NCI-H2171 (cell line): ENCODE data around the gene SFXN4.
A peak's percentile ranks its signal among the peaks of the same experiment; 100 is the strongest.
"Not testable (repeated sequence)": the region's sequence is repeated elsewhere in the genome, so short reads cannot be mapped to it uniquely, and the experiment has no call there.

Experiments
- DNase-seq: peaks from one replicate; lab custom pipeline; 2025; lab: John Stamatoyannopoulos, UW

SFXN4 gene

DNA sequence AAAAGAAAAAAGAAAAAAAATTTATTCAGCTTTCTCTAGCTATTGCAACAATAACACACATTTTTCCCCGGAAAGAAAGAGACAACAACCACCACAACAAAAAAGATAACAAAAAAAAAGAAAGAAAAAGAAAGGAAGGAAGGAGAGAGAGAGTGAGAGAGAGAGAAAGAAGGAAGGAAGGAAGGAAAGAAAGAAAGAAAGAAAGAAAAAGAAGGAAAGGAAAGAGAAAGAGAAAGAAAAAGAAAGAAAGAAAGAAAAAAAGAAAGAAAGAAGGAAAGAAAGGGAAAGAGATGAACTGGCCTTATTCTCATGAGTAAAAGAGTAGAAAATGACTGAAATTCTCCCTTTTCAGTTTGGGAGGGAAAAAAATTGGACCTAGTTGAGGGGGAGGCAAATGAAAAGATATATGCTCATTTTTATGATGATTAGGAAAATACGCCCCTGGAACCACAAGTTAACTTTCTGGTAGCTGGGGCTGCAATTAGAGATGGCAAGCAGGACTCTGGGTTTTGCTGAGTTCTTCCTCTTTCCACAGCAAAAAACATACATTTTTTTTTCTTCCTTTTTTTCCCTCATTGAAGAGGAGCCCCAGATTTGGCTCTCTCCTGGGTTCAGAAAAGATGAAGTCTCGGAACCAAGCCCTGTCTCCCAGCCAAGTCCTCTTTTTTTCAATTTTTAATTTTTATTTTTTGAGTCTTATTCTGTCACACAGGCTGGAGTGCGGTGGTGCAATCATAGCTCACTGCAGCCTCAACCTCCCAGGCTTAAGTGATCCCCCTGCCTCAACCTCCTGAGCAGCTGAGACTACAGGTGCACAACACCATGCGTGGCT is 25.7 kb upstream of the SFXN4 start:
- no peak for DNase-seq

DNA sequence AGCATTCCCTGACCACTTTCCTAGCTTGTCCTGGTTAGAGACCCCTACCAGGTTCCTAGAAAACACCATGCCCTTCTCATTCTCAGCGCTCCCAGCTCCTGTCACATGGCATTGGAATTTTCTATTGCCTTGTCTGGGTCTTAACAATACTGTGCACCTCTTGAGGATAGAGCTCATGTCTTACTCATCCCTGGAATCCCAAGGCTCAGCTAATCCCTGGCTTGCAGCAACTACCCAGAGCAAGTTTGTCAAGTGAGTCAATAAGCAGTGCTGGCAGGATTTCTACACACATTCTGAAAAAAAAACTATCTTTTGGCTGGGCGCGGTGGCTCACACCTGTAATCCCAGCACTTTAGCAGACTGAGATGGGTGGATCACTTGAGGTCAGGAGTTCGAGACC is 24.8 kb upstream of the SFXN4 start:
- DNase-seq: no peak

DNA sequence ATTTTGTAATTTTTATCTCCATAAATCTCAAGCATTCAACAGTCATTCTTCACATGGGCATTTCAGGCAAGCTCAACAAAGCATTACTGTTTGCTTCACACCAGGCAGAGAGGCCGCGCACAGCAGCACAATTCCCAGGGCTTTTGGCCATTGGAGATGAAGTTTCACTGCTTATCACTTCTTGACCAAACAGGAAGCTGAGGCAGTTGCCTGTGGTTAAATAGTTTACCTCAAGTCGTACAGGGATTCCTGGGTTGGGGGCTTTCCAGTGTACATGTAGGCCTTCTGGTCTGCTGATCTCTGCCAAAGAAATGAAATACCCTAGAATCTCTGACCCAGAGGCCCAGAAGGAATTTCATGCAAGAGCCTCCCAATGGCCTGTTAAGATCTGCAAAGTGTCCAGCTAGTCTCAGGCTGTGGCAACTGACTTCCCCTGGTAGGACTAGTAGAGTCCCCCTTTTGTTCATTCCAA is 24.3 kb upstream of the SFXN4 start:
- no peak for DNase-seq

DNA sequence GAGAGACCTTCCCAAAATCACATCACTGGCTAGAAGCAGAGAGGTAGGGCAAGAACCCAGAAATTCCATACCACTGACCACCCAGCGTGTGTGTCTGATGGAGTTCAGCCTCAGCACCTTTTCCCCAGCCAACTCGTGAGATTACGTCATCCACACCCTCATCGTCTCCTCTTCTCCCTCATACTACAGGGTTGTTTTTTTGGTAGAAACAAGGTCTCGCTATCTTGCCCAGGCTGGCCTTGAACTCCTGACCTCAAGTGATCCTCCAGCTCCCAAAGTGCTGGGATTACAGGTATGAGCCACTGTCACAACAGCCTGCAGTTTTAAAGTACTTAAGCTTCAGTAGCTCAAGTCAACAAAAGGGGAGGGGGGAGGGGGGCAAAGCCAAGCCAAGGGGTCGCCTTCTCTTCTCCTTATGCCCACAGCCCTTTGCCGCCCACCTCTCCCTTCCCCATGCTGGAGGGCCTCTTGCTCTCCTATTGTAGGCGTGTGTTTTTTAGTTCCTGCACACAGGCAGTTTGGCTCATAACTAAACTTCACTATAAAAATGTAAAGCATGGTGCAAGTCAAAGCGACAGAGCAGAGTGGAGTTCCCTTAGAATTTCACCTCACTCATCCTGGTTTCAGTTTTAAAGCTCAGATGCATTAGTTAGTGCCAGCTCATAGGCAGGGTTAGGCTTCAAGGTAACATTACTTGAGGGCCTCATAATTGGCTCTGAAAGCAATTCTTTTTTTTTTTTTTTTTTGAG is 18.3 kb upstream of the SFXN4 start:
- no peak for DNase-seq

DNA sequence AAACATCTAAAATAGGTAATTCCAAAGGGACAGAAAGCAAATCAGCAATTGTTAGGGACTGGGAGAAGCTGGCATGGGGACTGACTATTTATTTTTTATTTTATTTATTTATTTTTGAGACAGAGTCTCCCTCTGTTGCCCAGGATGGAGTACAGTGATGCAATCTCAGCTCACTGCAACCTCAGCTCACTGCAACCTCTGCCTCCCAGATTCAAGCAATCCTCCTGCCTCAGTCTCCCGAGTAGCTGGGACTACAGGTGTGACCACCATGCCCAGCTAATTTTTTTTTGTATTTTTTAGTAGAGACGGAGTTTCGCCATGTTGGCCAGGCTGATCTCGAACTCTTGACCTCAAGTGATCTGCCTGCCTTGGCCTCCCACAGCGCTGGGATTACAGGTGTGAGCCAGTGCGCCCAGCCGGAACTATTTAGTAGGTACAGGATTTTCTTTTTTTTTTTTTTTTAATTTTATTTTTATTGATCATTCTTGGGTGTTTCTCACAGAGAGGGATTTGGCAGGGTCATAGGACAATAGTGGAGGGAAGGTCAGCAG is 15.4 kb upstream of the SFXN4 start:
- DNase-seq: not testable (repeated sequence)

DNA sequence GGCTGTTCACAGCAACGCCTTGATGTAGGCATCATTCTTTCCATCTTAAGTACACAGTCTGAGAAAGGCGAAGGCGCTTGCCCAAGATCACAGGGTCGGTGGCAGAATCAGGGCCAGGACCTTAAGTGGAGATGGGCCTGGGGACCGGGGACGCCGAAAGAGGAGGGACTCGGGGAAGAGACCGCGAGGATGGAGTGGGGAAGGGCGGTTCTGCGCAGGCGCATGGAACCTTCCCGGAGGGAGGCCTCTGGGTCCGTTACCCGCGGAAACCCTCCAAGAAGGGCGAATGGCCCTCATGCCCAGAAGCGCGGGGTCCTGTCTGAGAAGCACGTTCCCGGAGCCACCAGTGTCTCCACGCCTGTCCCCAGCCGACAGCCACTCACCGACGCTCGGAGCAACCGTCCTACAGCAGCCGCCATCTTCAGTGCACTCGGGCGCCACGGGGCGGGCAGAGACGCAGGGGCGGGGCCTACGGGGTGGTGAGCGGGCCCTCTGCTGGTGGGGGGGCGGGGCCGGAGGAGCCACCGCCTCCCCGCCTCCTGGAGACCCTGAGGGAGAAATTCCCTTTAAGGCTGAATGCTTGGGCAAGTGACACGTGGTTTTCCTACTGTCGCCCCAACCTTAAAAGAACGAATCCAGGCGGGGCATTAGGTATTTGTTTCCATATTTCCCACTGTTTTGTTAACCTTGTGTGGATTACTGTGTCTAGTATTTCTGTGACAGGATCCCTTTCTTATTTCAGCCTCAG is 13.0 kb upstream of the SFXN4 start, which contains the start of gene PRDX3:
PRDX3 (minus strand) TSS at position 441 of the 748 bp plus-strand sequence; CDS start at position 419, 22 bp downstream.
- peak; percentile 85 for DNase-seq

DNA sequence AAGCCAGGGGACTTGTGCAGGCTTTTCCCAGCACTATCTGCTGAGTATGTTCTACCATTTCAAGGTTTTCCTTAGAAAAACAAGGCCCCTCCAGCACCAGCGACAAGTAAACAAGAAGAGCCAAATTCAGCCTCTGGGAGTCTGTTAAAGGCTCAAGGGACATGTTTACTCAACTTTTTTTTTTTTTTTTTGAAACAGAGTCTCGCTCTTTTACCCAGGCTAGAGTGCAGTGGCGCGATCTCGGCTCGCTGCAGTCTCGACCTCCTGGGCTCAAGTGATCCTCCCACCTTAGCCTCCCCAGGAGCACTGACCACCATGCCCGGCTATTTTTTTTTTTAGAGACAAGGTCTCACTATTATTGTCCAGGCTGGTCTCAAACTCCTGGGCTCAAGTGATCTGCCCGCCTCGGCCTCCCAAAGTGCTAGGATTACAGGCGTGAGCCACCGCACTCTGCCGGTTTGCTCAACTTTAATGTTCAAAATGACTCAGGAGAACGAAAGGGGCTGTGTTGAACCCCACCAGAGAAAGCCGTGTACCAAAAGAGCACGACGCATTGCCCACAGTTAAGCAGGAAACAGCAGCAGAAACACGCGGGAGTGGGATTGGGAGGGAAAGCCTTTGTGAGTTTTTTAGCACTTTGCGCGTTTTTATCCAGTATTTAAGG is 12.3 kb upstream of the SFXN4 start:
- no peak for DNase-seq

GRCh38 chr10:119176166-119176565 is 10.7 kb upstream of the SFXN4 start:
- no peak for DNase-seq

DNA sequence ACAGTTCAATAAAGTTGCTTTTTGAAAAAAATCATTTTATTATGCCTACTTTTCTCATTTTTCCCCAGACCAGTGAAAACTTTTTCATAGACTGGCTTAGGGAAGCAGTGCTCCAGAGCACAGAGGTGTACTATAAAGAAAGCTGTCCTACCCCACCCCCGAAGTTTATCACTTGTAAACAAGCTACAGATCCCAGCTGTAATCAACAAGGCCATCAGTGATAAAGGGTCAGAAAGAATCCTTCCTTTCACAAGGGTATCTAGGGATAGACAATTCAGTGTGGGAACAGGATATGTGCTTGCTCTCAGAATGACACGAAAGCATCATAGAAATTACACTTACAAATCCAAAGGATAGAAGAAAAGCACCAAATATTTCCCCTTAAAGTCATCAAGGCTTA is 8.6 kb upstream of the SFXN4 start:
- DNase-seq: no peak

DNA sequence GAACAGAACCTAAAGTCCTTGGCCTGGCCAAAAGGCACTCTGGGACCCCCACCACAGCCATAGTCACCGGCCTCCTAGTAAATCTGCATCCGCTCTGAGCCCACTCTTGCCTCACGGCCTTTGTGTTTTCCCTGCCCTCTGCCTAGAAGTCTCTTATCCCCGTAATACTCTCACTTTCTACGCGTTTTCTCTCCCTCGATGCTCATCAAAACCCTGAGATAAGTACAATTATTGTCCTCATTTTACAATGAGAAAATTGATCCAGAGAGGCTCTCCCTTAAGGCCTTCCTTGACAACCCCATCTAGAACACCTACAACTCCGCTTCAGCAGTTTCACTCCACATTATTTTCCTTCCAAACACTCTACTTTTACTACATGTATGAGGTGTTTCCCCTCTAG is 1.5 kb upstream of the SFXN4 start:
- no peak for DNase-seq

DNA sequence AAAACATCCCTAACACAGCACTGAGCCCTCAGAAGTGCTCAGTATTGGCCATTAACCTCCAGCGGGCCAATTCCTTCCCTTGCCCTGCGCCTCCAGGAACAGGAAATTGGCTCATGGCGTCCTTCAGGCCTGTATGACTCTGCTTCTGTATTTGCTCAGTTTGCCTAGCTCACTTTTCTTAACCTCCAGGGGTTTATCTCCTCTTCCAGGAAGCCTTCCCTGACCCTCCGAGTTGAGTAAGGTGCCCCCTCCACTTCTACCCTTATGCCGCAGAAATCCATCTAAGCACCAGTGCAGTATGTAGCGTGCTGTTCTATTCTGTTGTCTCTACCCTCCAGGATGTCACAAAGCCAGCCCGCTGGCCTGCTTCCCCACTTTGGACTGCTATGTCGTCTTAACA is 1.1 kb upstream of the SFXN4 start:
- DNase-seq: no peak

DNA sequence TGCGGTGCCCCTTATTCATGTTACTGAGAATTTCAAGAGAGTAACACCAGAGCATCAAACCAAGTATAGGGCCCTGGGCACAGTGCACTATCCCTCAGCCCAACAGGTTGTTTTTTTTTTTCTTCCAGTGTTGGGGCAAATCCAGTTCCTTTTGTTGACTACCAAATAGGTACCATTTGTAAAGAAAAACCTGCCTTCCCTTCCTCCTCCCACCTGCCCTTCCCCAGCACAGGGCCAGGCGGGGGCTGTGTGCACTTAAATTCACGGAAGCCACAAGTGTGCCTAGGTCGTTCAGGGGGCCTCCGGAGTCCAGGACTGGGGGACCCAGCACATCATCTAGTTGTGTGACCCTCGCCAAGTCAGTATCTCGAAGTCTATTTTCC is 595 bp upstream of the SFXN4 start:
- no peak for DNase-seq

GRCh38 chr10:119162452-119163092 is 2.9 kb downstream of the SFXN4 start:
- DNase-seq: no peak

DNA sequence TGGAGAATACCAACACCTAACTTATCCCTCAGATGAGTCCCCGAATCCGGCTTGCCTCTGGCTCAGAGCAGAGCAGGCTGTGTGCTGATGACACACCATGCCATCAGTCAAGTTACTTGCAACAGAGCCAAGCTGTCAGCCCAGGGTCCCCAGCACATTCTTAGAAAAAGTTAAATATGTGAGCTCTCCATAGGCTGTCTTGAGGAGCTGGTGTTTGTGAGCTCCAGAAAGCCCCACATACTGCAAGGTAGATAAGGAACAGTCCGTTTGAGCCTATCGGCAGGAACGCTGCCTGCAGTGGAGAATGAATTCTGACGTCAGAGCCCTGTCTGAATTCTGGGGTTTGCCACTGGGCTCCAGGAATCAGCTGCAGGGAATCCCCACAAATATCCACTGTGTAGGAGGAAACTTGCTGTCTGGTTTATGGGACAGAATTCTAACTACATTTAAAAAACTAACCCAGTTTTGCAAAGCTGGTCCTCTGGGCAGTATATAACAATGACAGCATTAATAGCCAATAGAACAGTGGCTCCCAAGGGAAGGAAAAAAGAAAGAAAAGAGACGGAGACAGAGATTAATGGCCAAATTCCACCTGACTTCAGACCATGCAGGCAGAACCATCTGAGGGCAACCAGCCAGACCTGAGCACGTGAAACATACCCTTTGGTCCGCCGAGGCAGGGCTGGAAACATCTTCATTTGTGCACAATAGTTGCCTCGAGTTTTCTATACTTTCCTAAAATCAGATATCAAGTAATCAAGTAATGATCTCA is 3.6 kb downstream of the SFXN4 start:
- DNase-seq: no peak

- no peak for DNase-seq
Observed at GRCh38 chr10:119159332-119159731, 6.2 kb downstream of the SFXN4 start.

- DNase-seq: no peak
Observed at GRCh38 chr10:119153661-119154060, 11.9 kb downstream of the SFXN4 start.

DNA sequence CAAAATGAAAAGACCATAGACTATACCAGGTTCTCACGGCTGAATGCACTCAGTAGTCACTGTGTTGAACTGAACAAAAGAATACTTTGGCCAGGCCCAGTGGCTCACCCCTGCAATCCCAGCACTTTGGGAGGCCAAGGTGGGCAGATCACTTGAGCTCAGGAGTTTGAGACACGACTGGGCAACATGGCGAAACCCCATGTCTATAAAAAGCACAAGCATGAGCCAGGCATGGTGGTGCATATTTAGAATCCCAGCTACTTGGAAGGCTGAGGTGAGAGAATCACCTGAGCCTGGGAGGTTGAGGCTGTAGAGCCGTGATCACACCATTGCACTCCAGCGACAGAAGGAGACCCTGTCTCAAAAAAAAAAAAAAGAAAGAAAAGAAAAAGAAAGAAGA is 12.5 kb downstream of the SFXN4 start:
- DNase-seq: no peak

DNA sequence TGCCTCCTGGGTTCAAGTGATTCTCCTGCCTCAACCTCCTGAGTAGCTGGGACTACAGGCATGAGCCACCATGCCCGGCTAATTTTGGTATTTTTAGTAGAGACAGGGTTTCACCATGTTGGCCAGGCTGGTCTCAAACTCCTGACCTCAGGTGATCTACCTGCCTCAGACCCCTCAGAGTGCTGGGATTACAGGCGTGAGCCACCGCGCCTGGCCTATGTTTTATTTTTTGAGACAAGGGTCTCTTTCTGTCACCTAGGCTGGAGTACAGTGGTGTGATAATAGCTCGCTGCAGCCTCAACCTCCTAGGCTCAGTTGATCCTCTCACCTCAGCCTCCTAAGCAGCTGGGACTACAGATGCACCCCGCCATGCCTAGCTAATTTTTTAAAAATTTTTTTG is 13.9 kb downstream of the SFXN4 start:
- DNase-seq: not testable (repeated sequence)

GRCh38 chr10:119149729-119150128 is 15.8 kb downstream of the SFXN4 start:
- DNase-seq: no peak

- no peak for DNase-seq
Observed at GRCh38 chr10:119149157-119149556, 16.4 kb downstream of the SFXN4 start.
